VCaP (cell line): ENCODE measurements around the gene FGR.

ENCODE experiments used
- H3K27ac ChIP-seq: fragments of 450-650 bp; 2 replicates; pipeline ENCODE4 v1.5.1; 2017
- CTCF ChIP-seq: fragments of 450-650 bp; conservative IDR thresholded peaks from 2 replicates; pipeline ENCODE4 v1.5.1; 2017; ENCODE audit warnings: mild to moderate bottlenecking, moderate library complexity

FGR gene

GRCh38 chr1:27562534-27563340 is 72.2 kb downstream of the FGR start:
- no peak overlapping the region for H3K27ac ChIP-seq
- no peak for TF ChIP-seq CTCF
